OCI-LY1 (cell line): Measurements from ENCODE around the gene DELE1.

Source experiments
- CTCF ChIP-seq: fragments of 200-600 bp; sonication (generic), shearing (Covaris generic); IDR thresholded peaks from 2 replicates; pipeline ENCODE4 v1.5.1; 2017; ENCODE audit warnings: mild to moderate bottlenecking, antibody characterized with exemption, low read length, moderate library complexity, mixed read lengths
- EZH2 ChIP-seq: fragments of 200-600 bp; sonication (generic), shearing (Covaris generic); IDR thresholded peaks from 2 replicates; pipeline ENCODE4 v1.8.0; 2017; ENCODE audit warnings: borderline replicate concordance, mixed run types, mild to moderate bottlenecking, antibody characterized with exemption, low read length, moderate library complexity, mixed read lengths

- TF ChIP-seq CTCF (no peak), EZH2 (no peak)
These were observed 20.4 kb upstream of the DELE1 start for GRCh38 chr5:141903261-141903660.
